ENCODE results near the gene PPP1R14D.

The PPP1R14D gene

DNA sequence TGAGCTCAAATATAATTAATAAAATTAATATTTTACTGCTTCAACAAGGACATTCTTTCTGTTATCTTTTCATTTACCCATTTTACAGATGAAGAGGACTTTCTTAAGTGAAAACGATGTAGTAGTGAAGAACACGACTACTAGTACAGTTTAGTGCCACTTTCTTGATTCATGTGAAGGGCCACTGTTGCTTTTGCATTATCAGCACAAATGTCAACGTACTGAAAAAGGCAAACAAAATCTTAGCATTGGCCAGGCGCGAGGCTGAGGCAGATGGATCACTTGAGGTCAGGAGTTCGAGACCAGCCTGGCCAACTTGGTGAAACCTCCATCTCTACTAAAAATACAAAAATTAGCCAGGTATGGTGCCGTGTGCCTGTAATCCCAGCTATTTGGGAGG lies 9.5 kb downstream of the PPP1R14D start:
- DNase-seq (ENCODE audit: low spot score): no peak

DNA sequence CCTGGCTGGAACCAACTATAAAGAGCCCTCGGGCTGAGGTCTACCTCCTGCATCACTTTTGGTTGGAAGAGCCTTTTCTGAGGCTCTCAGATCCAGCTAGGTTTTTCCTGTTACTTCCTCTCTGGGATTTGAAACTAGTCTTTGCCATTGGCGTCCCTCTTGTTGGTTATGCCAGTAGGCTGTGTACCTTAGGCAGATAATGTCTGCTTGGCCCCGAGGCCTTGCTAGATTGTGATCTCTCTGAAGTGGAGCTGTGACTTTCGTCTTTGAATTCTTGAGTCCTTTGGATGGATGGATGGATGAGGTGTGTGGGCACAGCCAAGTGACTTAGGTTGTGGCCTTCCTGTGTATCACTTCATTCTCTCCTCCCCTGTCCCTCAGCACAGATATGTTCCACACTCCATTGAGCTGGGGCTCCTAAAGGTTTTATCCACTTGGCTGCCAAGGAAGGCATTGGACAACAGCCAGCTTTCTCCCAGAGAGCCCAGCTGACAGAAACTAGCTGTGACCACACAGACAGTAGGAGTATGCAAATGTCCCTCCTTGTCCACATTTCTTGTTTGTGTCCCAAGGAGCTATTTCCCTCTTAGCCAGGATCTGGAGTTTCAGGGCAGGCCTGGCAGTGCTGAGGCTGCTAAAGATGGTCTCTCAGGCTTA lies 13.3 kb downstream of the PPP1R14D start:
- DNase-seq (ENCODE audit: low spot score): no peak

DNA sequence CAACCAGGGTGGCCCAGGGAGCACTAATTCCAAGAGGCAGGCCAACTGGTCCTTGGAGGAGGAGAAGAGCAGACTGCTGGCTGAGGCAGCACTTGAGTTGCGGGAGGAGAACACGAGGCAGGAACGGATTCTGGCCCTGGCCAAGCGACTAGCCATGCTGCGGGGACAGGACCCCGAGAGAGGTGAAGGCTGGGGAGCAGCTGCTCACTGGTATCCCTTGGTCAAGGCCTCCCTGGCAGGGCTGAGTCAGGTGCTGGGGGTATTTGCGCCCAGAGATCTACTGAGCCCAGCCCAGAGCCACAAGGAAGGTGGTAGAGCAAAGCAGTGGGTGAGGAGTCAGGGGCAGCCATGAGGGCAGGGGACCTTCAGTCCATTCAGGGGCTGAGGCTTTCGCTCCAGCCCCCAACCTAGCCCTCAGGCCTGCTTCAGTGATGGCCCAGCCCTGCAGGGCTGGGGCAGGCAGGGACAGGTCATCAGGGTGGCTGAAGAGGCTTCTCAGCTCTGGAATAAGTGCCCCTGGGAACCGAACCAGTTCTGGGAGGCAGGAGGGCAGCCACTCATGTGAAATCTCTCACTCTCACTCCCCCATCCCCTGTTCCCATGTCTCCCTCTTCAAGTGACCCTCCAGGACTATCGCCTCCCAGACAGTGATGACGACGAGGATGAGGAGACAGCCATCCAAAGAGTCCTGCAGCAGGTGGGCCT lies 15.6 kb downstream of the PPP1R14D start:
- DNase-seq (ENCODE audit: low spot score): no peak

DNA sequence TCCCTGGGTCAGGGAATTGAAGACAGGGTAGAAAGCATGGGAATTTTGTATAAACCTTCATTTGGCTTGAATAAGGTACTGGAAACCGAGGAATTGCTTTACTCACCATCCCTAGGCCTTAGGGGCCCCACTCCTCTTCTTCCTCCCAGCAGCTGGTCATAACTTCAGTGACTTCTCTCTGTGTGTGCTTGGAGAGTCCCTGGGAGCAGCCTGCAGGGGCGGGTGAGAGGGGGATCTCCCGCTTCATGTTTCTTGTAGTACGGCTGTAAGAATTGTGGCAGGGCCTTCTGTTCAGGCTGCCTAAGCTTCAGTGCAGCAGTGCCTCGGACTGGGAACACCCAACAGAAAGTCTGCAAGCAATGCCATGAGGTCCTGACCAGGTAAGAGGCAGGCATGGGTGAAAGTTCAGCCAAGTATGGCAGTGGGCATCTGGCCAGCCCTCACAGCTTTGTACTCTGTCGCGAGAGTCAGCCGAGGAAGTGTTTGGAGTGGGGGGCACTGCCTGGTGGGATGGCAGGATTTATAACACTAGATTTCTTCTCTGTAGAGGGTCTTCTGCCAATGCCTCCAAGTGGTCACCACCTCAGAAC lies 19.6 kb downstream of the PPP1R14D start:
- DNase-seq (ENCODE audit: low spot score): no peak

DNA sequence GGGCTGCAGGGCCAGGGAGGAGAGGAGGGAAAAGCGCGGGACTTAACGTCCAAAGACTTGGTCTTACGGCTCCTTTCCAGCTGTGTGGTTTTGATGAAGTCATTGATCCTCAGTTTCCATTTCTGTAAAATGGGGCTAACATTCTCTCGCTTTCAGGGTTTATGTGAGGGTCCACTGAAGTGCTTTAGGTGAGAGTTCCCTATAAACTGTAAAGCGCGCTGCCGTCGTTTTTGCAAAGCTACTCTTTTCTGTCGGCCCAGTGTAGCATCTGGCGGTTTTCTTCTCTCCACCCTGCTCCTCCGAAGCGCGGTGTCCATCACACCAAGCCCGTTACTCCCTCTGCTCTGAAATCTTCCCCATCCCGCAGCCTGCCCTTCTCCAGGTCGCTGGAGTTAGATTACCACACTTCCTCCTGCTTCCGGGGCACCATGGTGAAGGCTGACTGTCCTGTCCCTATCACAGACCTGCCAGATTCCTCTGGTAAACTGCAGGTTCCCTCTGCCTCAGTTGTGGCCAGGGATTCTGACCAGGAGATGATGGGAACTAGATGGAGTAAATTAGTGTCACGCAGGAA lies 20.5 kb downstream of the PPP1R14D start:
- no peak for DNase-seq (ENCODE audit: low spot score)

DNA sequence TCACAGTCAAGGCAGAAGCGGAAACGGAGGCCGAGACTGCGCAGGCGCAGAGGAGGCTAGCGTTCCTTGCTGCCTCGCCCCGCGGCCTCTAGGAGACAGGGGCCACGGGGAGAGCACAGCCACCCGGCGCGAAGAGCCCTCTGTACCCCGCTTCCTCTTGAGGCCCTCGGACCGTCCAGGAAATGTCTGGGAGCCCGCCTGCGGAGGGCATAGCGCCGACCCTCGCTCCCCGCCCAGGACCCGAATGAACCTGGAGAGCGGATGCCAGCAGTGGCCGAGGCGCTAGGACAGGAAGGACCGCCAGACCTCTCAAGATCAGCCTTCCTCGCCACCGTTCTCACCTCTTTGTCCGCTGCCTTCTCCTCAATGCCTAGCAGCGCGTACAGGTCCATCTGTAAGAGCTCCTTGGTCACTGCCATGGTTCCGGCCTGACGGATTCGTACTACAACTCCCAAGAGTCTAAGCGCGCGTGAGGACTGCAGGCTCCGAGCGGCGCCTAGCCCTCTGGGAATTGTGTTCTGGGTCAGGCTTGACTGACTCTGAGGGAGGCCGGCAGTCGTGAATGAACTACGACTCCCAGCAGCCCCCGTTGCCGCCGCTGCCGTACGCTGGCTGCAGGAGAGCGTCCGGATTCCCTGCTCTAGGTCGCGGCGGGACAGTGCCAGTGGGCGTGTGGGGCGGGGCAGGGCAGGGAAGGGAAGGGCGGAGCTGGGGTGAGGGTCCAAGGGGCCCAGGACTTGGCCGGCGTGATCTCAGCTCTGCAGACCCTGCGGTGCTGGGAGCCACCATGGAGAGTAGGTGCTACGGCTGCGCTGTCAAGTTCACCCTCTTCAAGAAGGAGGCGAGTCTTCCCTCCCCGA lies 21.2 kb downstream of the PPP1R14D start, which contains the start of the genes DNAJC17 and ZFYVE19:
DNAJC17 (minus strand) TSS at position 446 of the 860 bp plus-strand sequence; CDS start at position 419, 27 bp downstream.
ZFYVE19 (plus strand) TSS at position 62 of the 860 bp plus-strand sequence; CDS start at position 563, 501 bp downstream.
- peak; percentile 98 for DNase-seq (ENCODE audit: low spot score)

DNA sequence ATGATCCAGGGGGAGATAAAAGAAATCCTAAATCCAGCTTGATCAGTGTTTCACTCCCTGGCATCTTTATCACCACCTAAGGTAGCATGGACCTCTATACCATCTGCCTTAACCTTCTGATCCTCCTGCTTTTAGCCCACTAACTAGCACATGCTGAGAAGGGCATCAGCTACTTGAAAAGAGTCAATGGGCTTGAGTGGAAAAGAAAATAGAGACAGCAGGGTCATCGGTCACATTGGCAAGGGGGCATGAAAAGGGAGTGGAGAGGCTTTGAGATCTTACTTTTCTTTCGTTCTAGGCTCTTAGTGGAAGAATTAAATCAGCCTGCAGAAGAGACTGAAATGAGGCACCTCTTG lies 21.9 kb downstream of the PPP1R14D start:
- no peak for DNase-seq (ENCODE audit: low spot score)

DNA sequence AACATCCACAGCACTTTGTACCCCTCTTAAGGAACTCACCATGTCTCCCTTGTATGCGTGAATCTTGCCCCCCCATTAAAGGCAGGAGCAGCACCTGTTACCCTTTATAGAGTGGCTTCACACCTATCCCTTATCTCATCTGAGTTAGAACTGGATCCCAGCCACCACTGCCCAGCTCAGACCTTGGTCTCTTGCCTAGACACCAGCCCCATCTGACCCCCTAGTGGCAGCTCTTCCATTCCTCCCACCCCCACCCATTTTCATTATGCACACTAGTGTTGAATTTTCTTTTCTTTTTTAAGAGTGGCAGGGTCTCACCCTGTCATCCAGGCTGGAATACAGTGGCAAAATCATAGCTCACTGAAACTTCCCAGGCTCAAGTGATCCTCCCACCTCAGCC lies 24.8 kb downstream of the PPP1R14D start:
- DNase-seq (ENCODE audit: low spot score): no peak

DNA sequence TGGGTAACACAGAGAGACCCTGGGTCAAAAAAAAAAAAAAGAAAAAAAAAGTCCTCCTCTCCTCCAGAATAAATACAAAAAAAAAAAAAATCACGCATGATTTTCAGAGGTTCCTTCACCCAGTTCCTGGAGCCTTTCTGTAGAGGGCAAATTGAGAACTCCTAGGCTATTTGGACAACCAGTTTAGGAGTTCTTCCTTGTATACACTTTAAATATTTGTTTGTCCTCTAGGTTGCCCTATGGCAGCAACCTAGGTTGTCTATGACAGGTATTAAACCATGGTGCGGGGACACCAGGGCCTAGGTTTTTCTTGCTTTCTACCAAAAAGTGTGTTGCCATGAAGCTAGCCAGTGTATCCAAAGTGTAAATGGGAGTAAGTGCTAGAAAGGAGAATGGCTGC lies 25.4 kb downstream of the PPP1R14D start:
- DNase-seq (ENCODE audit: low spot score): no peak

DNA sequence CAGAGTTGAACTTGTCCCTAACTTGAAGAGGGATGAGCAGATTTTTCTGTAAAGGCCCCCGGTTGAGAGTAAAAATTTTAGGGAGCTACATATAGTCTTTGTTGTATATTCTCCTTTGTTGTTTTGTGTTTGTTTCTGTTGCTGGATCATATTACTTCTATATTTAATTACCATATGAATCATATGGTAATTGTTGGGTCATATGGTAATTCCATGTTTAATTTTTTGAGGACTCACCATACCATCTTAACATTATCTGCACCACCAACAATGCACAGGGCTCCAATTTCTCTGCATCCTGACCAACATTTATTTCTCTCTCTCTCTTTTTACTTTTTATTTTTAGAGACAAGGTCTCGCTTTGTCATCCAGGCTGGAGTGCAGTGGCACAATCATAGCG lies 29.0 kb downstream of the PPP1R14D start:
- DNase-seq (ENCODE audit: low spot score): no peak

DNA sequence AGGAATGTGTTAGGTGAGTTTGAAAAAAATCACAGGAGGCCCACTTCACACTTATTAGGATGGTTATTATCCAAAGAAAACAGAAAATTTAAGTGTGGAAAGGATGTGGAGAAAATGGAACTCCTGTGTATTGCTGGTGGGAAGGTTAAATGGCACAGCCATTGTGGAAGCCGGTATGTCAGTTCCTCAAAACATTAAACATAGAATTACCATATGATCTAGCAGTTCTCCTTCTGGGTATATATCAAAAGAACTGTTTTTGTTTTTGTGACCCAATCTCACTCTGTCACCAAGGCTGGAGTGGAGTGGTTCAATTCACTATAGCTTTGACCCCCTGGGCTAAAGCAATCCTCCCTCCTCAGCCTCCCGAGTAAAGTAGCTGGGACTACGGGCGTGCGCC lies 32.0 kb downstream of the PPP1R14D start:
- DNase-seq (ENCODE audit: low spot score): no peak

DNA sequence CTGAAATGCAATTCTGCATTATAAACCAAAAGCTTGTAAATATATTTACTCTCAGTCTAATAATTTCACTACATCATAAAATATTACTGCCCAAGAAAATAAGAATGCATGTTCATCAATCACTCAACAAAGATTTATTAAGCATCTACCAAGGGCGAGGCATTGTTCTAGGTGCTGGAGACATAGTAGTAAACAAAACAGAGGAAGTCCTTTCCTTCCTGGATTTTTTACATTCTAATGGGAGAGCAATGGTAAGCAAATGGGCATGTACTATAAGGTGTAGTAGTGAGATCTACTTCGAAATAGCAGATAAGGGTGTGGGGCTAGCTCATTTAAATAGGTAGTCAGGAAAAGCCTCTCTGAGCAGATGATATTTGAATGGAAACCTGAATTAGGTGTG lies 32.5 kb downstream of the PPP1R14D start:
- no peak for DNase-seq (ENCODE audit: low spot score)

DNA sequence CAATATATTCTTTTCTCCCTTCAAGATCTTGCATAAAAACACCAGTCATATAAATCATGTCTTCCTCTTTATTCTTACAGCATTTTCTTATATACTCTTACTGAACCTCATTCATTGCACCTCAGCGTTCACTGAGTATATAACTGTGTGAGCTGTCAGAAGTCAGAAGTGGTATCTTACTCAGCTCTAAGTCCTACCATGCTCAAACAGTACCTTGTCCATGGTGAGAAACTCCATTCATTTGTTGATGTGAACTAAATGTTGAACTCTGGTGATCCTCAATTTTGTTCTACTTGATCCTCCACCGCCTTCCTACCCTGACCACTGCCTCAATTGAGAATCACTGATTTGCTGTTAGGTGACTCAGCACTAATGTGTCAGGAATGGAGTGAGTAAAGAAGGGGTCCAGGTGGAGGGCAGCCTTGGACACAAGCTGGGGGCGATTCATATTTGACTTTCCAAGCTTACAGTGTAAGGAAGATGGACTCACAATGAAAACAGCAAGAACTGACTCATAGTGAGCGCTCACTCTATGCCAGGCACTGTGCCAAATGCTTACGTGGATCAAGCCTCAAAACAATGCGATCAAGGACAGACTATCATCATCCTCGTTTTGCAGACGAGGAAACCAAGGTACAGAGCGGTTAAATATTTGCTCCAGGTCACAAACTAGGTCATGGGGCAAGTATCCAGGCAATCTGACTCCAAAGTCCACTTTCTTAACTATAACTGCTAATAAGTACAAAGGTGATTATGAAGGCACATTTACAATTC lies 35.1 kb downstream of the PPP1R14D start:
- DNase-seq (ENCODE audit: low spot score): peak; percentile 89

DNA sequence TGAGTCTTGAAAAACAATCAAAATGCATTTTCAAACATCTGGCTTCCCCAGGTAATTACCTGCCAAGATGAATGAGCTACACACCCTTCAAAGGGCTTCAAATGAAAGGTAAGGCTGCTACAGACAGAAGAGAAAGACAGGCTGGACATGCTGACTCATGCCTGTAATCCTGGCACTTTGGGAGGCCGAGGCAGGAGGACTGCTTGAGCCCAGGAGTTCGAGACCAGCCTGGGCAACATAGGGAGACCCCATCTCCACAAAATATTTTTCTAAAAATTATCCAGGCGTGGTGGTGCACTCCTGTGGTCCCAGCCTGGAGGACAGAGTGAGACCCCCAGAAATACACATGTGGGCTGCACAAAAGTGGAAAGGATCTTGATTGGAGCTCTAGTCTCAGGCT lies 36.1 kb downstream of the PPP1R14D start:
- no peak for DNase-seq (ENCODE audit: low spot score)

DNA sequence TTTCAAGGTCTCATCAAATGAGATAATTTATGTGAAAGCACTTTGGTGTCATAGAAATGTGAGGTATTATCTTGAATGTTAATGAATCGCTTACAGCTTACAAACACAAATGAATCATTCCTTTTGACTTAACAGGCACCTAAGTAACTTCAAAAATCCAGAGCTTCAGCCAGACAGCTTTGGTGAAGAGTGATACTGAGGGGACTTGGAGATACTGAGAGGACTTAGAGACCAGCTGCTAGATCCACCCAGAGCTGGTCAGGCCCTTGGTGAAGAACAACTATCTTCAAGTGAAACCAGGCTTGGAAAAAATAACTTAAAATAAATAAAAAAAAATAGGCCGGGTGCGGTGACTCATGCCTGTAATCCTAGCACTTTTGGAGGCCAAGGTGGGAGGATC lies 37.8 kb downstream of the PPP1R14D start:
- DNase-seq (ENCODE audit: low spot score): no peak

DNA sequence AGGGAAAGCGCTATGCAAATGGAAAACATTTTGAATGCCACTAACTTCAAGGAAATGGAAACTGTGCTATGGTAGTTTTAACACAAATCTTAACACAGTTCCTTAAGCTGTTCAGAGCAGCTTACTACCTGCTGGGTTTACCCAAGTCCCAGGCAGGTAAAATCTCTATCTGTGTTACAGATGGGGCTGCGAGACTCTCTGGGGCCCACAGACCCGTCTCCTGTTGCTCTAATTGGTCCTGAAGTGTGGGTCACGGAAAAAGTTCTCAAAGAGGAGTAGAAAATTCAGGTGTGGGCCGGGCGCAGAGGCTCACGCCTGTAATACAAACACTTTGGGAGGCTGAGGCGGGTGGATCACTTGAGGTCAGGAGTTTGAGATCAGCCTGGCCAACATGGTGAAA lies 38.5 kb downstream of the PPP1R14D start:
- no peak for DNase-seq (ENCODE audit: low spot score)

DNA sequence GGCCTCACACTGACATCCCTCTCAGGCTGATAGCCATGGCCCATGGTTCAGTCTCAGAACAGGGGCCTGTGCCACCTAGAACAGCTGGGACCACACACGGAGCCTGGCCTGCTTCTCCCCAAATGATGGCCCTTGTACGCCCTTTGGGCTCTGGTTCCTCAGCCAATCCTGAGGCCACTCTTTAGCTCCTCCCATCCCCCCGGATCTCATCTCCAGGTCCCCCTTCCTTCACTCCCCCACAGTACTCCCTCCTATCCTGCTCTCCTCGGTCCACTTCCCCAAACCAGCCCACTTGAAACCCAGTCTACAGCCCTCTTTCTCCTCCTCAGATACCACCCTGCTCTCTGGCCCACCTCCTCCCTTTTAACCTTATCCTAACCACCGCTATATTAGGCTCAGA lies 39.4 kb downstream of the PPP1R14D start:
- DNase-seq (ENCODE audit: low spot score): no peak

DNA sequence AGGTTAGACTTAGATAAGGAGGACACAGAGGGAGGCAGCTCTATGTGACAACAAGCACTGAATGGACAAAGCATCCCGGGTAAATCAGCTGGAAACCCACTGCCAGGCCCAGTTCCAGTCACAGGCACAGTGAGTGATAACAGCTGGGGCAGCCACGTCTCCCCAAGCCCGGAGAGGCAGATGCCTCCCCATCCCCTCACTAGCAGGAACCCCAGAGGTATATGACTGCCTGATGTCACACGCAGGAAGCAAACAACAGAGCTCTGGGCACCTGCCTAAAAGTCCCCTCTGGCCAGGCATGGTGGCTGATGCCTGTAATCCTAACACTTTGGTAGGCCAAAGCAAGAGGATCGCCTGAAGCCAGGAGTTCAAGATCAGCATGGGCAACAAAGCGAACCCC lies 40.5 kb downstream of the PPP1R14D start:
- DNase-seq (ENCODE audit: low spot score): no peak

DNA sequence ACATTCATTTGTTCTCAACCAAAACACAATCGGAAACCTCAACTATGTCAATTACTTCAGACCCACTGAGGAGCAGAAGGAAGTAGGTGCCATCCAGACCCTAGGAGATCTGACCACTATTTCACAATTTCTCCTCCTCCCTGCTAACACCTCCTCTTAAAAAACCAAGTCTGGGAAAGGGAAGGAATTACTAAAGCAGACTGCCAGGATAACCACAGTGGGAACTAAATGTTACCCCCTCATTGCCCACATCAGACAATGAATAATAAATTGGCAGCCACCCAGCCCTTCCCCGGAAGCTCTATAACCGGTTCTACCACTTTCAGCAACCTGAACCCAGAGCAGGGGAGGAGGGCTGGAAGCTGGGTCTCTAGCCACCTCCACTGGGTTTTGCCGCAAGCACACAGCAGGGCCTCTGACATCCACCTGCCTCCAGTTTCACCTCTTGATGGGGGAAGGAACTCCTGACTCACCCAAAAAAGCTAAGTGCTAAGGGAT lies 41.1 kb downstream of the PPP1R14D start:
- DNase-seq (ENCODE audit: low spot score): no peak

DNA sequence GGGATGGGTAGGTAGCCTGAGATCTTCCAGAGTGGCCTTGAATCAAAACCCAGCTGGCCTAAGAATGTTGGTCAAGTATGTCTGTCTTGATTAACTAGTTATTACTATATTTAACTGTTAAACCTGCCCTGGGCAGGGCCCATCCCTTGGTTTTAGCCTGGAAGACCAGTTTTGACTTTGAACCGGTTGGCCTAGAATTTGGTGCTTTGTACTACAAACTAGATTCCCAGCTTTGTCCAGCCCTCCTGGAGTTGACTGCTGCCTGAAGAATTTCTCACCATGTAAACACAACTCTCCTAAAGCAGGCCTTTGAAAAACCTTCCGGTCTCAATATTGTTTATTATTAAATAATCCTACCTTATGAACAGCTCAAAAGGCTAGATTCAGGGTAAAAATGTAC lies 42.7 kb downstream of the PPP1R14D start:
- no peak for DNase-seq (ENCODE audit: low spot score)

DNA sequence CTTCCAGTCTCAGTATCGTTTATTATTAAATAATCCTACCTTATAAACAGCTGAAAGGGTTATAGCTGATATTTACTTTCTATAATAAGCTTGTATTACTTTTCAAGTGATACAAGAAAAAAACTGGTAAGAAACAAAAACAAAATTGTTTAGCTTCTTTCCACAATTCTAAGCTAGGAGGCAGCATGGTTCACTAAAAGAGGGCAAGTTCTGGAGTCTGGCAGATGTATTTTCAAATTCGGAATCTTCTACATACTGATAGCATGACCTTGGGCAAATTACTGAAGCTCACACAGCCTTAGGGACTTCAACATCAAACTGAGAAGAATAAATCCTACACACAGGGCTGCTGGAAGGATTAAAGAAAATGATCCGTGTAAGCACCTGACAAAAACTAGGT lies 43.3 kb downstream of the PPP1R14D start:
- no peak for DNase-seq (ENCODE audit: low spot score)
